ENCODE data around the gene MEF2B.

The MEF2B gene

GRCh38 chr19:19170053-19170872, at the start of gene MEF2B:
TSS of gene MEF2B (minus strand) at chr19:19170263. CDS start at chr19:19150735, 19,528 bp downstream.
- no peak within 1 kb of the TSS for H3K4me3 Mint-ChIP-seq
- no peaks in the 10 kb centered on the region for H3K9me3 Mint-ChIP-seq
- peak; percentile 91 for DNase-seq
- H3K27me3 Mint-ChIP-seq: peaks cover 21% of the 10 kb centered on the region
- no peaks in the 10 kb centered on the region for H3K36me3 Mint-ChIP-seq
- peaks cover 14% of the 10 kb centered on the region for H3K4me1 Mint-ChIP-seq
- CTCF ChIA-PET: interaction anchor here (1.4 kb wide), 1 partner anchor 23 kb away, joined by 4 read pairs; no protein-coding TSS in a partner anchor
- no peak within 1 kb of the TSS for H3K27ac Mint-ChIP-seq

- Mint-ChIP-seq H3K36me3 (no peaks in the 10 kb centered on the region), H3K4me3 (no peak overlapping the region), H3K9me3 (no peaks in the 10 kb centered on the region), H3K27ac (no peak overlapping the region), H3K27me3 (peaks cover 39% of the 10 kb centered on the region), H3K4me1 (no peaks in the 10 kb centered on the region)
- CTCF ChIA-PET: no interaction called here
- DNase-seq: no peak
These were observed 48.8 kb upstream of the MEF2B start for GRCh38 chr19:19218911-19219310.

- DNase-seq: no peak
- CTCF ChIA-PET: interaction anchor here (0.8 kb wide), 1 partner anchor 11 kb away, joined by 3 read pairs; no protein-coding TSS in a partner anchor
- Mint-ChIP-seq H3K4me1 (no peaks in the 10 kb centered on the region), H3K27me3 (peaks cover 51% of the 10 kb centered on the region), H3K9me3 (no peaks in the 10 kb centered on the region), H3K27ac (no peak overlapping the region), H3K4me3 (no peak overlapping the region), H3K36me3 (no peaks in the 10 kb centered on the region)
These were observed 47.0 kb upstream of the MEF2B start for GRCh38 chr19:19217099-19217498.

GRCh38 chr19:19215792-19216191, 45.7 kb upstream of the MEF2B start:
- CTCF ChIA-PET: no interaction called here
- DNase-seq: no peak
- Mint-ChIP-seq H3K4me1 (no peaks in the 10 kb centered on the region), H3K36me3 (no peaks in the 10 kb centered on the region), H3K9me3 (no peaks in the 10 kb centered on the region), H3K27me3 (peaks cover 64% of the 10 kb centered on the region), H3K27ac (no peak overlapping the region), H3K4me3 (no peak overlapping the region)

- Mint-ChIP-seq H3K4me3 (no peak overlapping the region), H3K27me3 (peaks cover 71% of the 10 kb centered on the region), H3K9me3 (no peaks in the 10 kb centered on the region), H3K4me1 (no peaks in the 10 kb centered on the region), H3K36me3 (no peaks in the 10 kb centered on the region), H3K27ac (no peak overlapping the region)
- CTCF ChIA-PET: interaction anchor here (0.9 to 1.5 kb wide), 2 partner anchors 10 kb away, joined by 3 to 5 read pairs; no protein-coding TSS in a partner anchor
- DNase-seq: peak; percentile 72
These were observed 44.8 kb upstream of the MEF2B start for GRCh38 chr19:19214892-19215291.

- Mint-ChIP-seq H3K27me3 (peaks cover 79% of the 10 kb centered on the region), H3K36me3 (no peaks in the 10 kb centered on the region), H3K27ac (no peak overlapping the region), H3K9me3 (no peaks in the 10 kb centered on the region), H3K4me3 (no peak overlapping the region), H3K4me1 (no peaks in the 10 kb centered on the region)
- CTCF ChIA-PET: interaction anchor here (0.9 to 1.5 kb wide), 2 partner anchors 10 to 11 kb away, joined by 3 to 5 read pairs; no protein-coding TSS in a partner anchor
- no peak for DNase-seq
These were observed 44.1 kb upstream of the MEF2B start for GRCh38 chr19:19214159-19214490.

- Mint-ChIP-seq H3K4me1 (no peaks in the 10 kb centered on the region), H3K36me3 (no peaks in the 10 kb centered on the region)
- CTCF ChIA-PET: interaction anchor here (1.5 kb wide), 1 partner anchor 11 kb away, joined by 5 read pairs; no protein-coding TSS in a partner anchor
These were observed 43.5 kb upstream of the MEF2B start for GRCh38 chr19:19213426-19214158.

GRCh38 chr19:19212916-19213315, 42.9 kb upstream of the MEF2B start:
- Mint-ChIP-seq H3K27me3 (peaks cover 80% of the 10 kb centered on the region), H3K9me3 (no peaks in the 10 kb centered on the region), H3K36me3 (no peaks in the 10 kb centered on the region), H3K4me1 (peaks cover under 1% of the 10 kb centered on the region), H3K27ac (no peak overlapping the region), H3K4me3 (no peak overlapping the region)
- no peak for DNase-seq
- CTCF ChIA-PET: no interaction called here

More at GRCh38 chr19:19213426-19214158, 43.5 kb upstream of the MEF2B start:
- Mint-ChIP-seq H3K9me3 (no peaks in the 10 kb centered on the region), H3K4me3 (no peak overlapping the region), H3K27me3 (peaks cover 80% of the 10 kb centered on the region), H3K27ac (no peak overlapping the region)
- DNase-seq: no peak

- CTCF ChIA-PET: no interaction called here
- peaks cover 83% of the 10 kb centered on the region for H3K27me3 Mint-ChIP-seq
- H3K4me3 Mint-ChIP-seq: no peak within 1 kb of the TSS
- peaks cover 11% of the 10 kb centered on the region for H3K9me3 Mint-ChIP-seq
- peaks cover 12% of the 10 kb centered on the region for H3K4me1 Mint-ChIP-seq
- no peak for DNase-seq
- H3K27ac Mint-ChIP-seq: no peak within 1 kb of the TSS
- peaks cover 2% of the 10 kb centered on the region for H3K36me3 Mint-ChIP-seq
These were observed 41.7 kb upstream of the MEF2B start, which contains the start of gene NCAN for GRCh38 chr19:19211499-19212420. TSS of gene NCAN (plus strand) at chr19:19211958. CDS start at chr19:19216954, 4,996 bp downstream.

- H3K27ac Mint-ChIP-seq: no peak overlapping the region
- H3K27me3 Mint-ChIP-seq: peaks cover 73% of the 10 kb centered on the region
- CTCF ChIA-PET: no interaction called here
These were observed 39.3 kb upstream of the MEF2B start for GRCh38 chr19:19209372-19209771.

GRCh38 chr19:19207637-19208572, 37.8 kb upstream of the MEF2B start:
- Mint-ChIP-seq H3K36me3 (peaks cover 5% of the 10 kb centered on the region), H3K4me3 (no peak overlapping the region), H3K27ac (peak overlapping the region; percentile 78), H3K4me1 (peaks cover 39% of the 10 kb centered on the region), H3K9me3 (peaks cover 12% of the 10 kb centered on the region), H3K27me3 (peaks cover 58% of the 10 kb centered on the region)
- CTCF ChIA-PET: no interaction called here
- DNase-seq: no peak

More at GRCh38 chr19:19209372-19209771, 39.3 kb upstream of the MEF2B start:
- Mint-ChIP-seq H3K4me1 (peaks cover 30% of the 10 kb centered on the region), H3K4me3 (no peak overlapping the region), H3K9me3 (peaks cover 12% of the 10 kb centered on the region), H3K36me3 (peaks cover 3% of the 10 kb centered on the region)
- no peak for DNase-seq

- H3K27me3 Mint-ChIP-seq: peaks cover 48% of the 10 kb centered on the region
- no peak overlapping the region for H3K4me3 Mint-ChIP-seq
- DNase-seq: no peak
- H3K36me3 Mint-ChIP-seq: peaks cover 9% of the 10 kb centered on the region
- H3K4me1 Mint-ChIP-seq: peaks cover 48% of the 10 kb centered on the region
- CTCF ChIA-PET: interaction anchor here (1.1 to 1.3 kb wide), 2 partner anchors 10 to 18 kb away, joined by 3 read pairs; no protein-coding TSS in a partner anchor
- peaks cover 12% of the 10 kb centered on the region for H3K9me3 Mint-ChIP-seq
- H3K27ac Mint-ChIP-seq: peak overlapping the region; percentile 53
These were observed 36.9 kb upstream of the MEF2B start for GRCh38 chr19:19206938-19207337.

Data from activated naive CD4-positive, alpha-beta T cell treated with anti-CD3 and anti-CD28 coated beads, Interleukin-2, amount 10 ng/mL, durations not matched to agents 7 days and 5 days (primary cell).